Stimulated activated CD8-positive, alpha-beta memory T cell treated with anti-CD3 and anti-CD28 coated beads, Interleukin-15, amount 100 ng/mL, for 48 hours (primary cell): ENCODE measurements around the gene PERP.
"Not testable (repeated sequence)": the region's sequence is repeated elsewhere in the genome, so short reads cannot be mapped to it uniquely, and the experiment has no call there.

Source experiments
- DNase-seq, 2 donors: peaks; one replicate each; pipeline ENCODE4 v3.0.0-alpha.2; 2020; ENCODE audit warnings: low read depth in 2 of 2

The PERP gene

DNA sequence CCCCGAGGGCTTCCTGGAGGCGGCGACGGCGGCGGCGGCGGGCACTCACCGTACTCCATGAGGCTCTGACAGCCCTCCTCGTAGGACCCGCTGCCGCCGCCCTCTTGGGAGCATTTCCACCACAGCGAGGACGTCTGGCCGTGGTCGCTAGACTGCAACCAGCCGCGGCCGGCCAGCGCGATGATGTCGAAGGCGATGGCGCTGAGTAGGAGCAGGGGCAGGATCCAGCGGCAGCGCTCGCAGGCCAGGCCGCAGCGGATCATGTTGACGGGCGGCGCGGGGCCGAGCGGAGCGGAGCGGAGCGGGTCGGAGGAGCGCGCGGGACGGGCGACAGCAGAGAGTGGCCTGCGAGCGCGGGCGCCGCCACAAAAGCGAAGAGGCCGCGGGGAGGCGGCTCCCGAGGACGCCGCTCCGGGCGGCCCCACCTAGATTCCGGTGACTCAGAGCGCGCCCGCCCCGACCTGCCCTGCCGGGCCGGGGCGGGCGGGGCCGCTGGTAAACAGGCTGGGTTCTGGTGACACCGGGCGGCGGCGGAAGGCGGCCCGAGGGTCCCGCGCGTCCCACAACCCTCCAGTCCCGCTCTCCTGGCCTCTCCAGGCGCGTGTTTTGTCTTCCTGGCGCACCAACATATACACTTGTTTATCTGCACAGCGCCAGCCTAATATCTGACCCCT lies at the start of gene PERP:
TSS of gene PERP (minus strand) at position 342 of the 674 bp plus-strand sequence. CDS start at position 263, 79 bp downstream.
- DNase-seq = peak; percentile 52 to 61

DNA sequence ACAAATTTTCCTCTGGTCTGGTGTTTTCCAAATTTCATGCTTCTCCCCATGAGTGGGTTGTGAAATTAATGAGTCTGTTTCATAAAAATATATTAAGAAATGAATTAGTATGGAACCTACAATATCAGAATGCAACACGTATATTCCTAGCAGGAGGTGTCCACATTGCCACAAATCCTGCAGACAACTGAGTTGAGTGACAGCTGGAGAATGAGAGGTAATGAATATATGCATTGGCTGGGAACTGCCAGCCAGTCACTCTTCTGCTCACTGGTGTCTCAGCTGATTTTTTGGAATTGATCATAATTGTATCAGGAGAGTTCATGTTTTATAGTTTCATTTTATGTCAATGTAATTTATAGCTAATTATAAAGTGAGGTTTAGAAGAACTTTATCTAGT lies 48.2 kb upstream of the PERP start:
- no peak for DNase-seq

DNA sequence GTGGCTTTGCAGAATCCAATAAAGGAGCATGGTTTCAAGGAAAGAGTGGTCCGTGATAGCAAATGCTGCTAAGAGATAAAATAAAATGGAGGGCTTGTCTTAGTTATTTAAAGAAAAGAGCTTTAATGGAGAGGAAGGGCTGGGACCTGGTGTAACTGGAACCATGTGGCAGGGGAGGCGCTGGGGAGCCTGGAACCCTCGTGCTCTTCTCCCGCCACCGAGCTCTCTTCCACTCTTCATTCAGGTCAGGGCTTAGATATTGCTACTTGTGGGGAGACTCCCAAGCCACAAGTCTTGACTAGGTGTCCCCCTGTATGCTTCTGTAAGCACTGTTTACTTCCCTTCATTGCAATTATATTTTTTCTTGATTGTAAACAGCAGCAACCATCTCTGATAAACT lies 39.3 kb upstream of the PERP start:
- DNase-seq = no peak

DNA sequence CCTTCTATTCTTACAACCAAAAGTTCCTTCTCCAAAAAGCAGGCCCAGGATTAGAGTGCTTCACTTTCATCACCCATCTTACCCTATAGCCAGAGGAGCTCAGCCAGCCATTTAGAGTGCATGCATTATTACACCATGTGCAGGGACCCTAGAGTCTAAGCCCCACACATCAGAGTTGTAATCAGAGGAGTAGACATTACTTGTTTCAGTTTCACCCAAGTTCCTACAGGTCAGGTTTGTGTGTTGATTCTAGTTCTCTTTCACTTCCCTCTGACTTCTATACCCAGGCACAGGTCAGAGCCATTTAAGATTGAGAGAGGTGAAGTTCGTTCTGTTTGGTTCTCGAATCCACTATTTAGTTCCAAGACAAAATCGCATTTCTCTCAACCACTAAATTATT lies 38.2 kb upstream of the PERP start:
- DNase-seq = no peak

DNA sequence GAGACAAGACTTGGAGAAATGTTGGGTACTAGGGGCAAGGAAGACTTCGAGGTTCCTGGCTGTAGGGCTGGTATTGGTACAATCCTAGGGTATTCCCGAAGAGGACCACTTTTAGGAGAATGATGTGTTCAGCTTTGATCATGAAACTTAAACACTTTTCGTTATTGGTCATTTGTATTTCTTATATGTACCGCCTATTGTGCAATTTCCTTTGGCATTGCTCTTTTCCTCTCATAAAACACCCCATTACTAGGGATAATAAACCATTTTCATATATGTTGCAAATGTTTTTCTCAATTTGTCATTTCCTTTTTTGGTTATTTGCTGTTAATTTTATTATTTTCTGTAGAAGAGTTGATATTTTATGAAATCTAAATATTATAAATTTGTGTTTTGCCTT lies 35.6 kb upstream of the PERP start:
- DNase-seq = no peak

DNA sequence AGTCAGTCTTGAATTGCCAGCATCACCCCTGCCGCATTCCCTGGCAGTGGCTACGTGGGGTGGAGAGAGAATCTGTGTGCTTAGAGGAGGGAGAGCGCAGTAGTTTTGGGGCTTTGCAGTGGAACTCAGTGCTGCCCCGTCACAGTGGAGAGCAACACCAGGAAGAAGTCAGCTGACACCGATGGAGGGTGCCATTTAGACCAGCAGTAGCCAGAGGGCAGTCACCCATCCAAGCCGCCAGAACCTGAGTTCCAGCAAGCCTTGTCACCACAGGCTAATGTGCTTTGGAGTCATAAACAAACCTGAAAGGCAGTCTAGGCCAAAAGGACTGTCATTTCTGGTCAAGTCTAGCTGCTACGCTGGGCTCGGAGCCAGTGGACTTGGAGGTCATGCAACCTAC lies 22.0 kb upstream of the PERP start:
- DNase-seq = no peak

DNA sequence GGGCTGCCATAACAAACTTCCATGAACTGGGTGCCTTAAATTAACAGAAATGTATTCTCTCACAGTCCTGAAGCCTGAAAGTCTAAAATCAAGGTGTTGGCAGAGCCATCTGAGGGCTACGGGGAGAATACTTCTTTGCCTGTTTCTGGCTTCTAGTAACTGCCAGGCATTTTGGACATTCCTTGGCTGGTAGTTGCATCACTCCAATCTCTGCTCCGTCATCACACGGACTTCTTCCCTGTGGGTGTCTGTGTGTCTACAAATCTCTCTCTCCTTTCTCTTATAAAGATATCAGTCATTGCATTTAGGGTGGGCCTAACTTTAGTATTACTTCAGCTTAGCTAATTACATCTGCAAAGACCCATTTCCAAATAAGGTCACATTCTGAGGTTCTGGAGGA lies 20.9 kb upstream of the PERP start:
- DNase-seq = no peak

DNA sequence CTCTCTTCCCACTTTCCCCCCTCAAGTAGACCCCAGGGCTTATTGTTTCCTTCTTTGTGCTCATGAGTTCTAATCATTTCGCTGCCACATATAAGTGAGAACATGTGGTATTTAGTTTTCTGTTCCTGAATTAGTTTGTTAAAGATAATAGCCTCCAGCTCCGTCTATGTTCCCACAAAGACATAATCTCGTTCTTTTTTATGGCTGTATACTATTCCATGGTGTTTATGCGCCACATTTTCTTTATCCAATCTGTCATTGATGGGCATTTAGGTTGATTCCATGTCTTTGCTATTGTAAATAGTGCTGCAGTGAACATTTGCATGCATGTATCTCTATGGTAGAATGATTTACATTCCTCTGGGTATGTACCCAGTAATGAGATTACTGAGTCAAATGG lies 16.9 kb upstream of the PERP start:
- no peak for DNase-seq

DNA sequence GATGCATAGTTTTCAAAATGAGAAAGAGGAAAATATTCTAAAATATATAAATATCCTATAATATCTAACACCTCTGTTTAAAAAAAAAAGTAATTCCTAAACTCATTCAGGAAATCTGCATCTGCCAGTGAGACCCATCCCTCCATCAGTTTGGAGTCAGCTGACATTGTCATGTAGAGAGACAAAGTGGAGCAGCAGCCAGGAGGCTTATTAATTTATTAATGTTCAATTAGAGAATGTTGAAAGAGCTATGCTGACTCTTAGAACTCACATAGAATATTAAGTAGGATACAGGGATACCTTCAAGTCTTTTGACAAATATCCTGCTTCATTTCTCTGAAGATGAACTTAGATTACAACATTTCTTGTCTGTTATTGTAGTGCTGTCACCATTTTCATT lies 12.8 kb upstream of the PERP start:
- no peak for DNase-seq

DNA sequence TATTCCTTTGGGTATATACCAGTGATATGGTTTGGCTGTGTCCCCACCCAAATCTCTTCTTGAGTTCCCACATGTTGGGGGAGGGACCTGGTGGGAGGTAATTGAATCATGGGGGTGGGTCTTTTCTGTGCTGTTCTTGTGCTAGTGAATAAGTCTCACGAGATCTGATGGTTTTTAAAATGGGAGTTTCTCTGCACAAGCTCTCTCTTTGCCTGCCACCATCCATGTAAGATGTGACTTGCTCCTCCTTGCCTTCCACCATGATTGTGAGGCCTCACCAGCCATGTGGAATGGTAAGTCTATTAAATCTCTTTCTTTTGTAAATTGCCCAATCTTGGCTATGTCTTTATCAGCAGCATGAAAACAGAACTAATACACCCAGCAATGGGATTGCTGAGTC lies 12.0 kb upstream of the PERP start:
- not testable (repeated sequence) for DNase-seq

DNA sequence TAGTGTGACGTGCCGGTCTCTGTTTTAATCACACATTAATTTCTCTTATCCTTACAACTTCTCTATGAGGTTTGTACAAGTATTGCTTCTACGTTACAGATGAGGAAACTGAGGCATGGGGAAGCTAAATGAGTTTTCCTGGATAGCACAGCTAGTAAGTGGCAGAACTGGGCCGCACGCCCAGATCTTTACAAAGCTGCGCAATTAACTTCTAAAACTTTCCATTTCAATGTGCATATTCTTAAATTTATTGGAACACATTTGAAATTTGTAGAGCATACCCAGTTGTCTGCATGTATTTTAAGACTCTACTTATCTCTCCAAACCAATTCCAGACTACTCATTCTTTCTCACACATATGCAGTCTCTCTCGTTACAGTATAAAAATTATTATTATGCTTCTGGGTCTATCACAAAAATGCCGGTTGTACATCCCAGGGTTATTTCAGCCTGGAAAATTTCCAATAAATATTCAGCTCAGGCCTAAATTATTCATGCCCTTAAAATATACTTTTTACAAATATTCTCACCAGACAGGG lies 10.2 kb upstream of the PERP start:
- DNase-seq = no peak

DNA sequence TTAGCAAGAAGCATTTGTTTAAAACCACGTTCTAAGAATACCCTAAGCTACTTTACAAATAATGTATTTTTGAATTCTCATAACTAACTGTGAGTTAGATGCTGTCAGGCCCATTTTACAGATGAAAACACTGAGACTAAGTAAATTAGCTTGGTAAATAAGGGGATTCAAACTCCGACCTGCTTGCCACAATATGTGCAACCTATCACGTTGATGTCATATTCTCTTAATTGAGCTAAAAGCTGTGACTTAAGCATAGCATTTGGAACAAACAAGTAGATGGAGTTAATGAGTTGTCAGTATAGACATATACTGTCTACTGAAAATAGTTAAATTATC lies 9.4 kb upstream of the PERP start:
- no peak for DNase-seq

DNA sequence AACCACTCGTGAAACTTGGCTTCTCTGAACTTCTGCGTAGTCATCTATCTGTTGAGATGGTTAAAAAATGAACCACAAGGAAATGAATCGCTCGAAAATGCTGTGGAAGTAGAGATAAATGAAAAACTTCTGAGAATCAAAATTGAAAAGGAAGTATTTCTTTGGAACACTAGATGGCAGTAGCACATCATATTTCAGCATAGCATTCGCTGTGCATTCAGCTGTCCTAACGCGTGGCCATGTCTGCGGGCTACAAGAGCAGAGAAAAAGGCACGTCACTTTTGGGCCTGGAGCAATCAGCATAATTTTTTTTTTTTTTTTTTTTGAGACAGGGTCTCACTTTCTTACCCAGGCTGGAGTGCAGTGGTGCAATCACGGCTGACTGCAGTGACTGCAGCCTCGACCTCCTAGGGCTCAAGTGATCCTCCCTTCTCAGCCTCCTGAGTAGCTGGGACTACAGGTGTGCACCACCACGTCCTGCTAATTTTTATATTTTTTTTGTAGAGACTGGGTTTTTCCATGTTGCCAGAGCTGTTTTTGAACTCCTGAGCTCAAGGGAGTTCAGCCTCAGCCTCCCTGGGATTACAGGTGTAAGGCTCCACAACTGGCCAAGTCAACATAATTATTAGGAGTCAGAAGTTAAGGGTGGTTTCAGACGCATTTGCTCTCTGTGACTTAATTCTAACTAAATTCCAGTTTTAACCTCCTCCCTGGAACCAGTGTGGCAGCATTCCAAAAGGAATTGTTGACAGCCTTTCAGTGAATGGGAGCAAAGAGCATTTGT lies 8.8 kb upstream of the PERP start:
- no peak for DNase-seq

DNA sequence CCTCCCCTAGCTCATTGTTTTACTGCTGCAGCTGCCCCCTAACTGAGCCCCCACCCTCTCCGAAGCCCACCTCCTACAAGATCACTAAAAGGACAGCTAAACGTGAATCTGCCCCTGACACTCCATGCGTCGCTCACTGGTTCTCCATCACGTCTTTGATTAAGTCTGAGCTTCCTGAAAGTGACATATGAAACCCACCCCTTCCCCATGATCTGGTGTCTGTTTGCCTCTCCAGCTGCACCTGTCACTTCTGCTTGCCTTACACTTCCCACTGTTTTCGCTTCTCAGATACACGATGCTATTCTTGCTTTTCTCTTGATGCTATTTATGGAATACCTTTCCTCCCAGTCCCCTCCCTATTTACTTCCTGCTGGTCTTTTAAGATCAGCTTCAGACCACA lies 8.0 kb upstream of the PERP start:
- DNase-seq = no peak

DNA sequence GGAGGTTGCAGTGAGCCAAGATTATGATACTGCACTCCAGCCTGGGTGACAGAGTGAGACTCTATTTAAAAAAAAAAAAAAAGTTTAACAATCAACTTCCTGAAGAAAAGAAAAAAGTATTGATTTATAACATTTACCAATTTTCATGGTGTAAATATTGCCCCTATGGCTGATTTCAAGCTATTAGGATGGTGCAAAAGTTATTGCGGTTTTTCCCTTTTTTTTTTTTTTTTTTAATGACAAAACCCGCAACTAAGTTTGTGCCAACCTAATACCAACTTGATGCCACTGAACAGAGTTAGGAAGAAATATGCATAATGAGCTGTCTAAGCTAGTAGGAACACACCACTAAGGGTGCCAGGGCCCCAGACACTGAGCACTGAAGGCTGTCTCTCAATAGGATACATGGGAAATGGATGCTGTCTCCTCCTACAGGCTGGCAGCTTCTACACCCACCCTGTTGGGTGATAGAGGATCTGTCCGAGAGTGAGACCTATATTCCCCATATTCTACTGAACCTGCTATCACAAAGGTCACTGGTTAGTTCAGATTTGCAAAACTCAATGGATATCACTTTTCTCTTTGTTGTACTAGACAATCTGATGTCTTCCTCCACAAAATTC lies 6.5 kb upstream of the PERP start:
- DNase-seq = no peak

DNA sequence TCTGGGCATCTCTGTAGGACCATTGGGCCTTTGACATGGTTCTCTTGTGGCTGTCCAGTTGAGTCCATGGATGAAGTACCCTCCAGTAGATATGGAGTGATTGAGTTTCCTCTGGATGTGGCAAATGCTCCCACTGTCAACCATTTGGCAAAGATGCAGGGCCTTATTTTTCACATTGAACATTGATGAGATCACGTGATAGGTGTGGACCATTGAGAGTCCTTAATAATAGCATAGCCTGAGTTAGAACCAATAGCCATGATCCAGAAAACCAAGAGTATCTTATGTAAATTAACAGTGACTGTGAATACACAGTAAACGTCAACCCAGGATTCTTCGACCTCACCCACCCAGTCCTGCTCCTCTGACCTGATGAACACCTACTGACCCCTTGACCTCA lies 3.0 kb upstream of the PERP start:
- no peak for DNase-seq

DNA sequence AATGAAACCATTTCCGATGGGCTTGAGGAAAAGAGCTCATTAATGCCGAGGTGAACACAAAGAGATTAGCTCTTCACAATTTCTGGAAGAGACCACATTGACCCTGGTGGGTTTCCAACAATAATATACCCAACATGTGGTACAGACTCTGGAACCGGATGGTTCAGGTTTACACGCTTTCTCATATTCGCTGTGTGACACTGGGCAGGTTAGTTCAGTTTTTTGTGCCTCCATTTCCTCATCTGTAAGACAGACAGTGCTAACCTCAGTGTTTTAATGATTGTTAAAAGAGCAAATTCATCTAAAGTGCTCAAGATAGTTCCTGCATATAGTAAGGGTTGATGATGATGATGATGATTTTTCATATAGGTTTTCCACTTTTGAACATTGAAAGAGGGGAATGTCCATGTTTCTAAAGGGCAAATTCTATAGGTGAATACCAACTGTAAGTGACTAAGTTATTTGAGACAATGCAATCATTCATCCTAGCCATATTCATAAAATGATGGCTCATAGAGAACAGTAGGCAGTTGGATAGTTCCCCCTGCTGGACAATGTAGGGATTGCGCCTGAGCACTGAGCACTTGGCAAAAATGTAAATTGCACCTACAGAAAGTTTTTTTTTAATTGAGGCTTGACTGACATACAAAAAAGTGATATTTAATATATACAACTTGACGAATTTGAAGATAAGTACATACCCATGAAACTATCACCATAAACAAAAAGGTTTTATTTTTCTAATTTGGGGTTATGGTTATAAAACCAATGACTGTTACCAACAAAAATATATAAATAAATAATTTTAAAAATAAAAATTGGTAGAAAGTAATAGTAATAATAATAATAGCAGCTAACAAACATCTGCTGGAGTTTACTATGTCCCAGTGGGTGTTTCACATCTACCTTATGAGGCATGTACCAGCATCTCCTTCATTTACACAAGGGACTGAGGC lies 2.1 kb upstream of the PERP start:
- DNase-seq = peak; percentile 43 to 52

DNA sequence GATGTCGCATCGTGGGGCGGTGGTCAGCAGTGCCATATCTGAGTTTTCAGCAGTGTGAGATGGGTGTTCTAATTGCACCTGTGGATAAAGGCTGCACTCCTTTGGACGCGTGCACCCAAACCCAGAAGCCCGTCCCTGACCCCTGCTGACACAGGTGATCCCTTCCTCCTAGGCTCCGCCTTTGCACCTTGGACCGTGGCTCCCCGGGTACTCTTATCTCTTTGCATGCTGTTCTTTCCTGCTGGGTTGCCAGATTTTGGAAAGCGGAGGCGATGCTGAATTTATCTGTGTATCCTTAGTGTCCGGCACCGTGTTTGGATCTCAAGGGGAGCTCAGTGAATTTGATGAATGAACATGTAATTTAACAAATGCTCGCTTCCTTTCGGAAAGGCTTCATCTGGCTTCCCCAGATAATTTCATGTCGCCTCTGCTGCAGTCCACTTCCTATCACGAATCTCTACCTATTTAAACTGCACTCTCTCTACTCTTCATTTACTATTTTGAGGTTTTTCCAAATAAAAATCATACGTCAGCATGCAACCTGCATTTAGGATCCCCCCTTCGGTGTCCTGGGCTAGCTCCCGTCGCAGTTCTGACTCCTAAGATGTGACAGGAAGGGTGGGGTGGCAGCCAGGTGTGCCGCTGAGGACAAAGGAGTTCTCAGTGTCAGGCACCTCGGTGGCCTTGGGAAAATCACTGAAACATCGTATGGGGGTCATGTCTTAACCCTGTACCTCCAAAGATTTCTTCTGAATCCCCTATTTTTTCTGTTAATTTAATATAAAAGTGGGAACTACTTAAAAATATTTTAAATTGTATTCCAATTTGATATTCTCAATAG lies 753 bp upstream of the PERP start:
- DNase-seq = no peak

DNA sequence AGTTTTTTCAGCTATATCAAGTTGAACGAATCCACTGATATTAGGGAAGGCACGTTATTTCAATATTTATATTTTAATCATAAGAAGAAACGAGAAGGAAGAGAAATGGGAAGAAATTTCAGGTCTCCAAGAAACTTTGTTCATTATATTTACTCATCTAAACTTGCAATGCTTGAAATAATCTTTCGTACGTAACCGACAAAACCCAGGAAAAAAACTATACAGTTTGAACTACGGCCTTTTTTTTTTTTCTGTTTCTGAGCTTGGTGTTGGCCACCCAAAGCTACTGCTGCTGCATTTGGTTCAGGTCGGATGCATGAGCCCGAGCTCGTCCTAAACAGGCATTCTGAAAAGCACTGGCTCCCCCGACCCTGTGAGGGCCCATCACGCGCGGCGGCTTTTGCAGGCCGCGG lies 548 bp downstream of the PERP start:
- DNase-seq = no peak

DNA sequence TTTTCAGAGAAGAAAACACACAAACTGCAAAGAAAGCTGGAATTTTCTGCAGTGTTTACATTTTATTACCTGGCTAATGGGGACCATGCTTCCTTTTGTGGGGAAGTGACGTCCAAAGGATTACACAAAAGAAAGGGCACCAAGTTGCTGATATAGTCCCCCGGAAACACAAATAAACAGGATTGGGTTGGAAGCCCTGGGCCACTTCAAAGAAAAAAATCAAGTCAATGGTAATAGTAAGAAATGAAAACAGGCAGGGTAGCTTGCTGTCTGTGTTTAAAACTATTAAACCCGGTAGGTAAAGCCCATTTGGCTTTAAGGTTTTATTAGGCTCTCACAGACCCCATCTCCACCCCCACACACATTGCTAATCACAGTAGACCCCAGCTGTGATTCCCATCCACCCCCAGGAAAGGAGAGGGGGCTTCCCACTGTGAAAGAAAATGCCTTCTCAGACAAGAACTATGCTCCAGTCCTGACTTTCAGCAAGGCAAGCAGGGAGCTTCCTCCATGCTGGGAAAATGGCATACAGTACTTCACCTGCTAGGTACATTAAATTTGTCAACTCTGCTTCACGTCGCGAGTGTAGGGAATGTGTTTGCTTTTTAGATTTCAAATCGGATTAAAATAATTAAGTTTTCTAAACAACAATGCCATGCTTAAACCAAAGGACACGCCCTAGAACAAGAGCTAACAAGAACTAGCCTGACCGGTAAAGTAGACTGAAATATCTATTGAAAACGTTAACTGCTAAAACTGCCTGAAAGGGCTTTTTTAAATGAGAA lies 1.1 kb downstream of the PERP start:
- DNase-seq = no peak
